NCI-H1092 treated with DMSO at 0.1 percent for 48 hours (cell line): Measurements from ENCODE around the gene MKLN1.
"Not testable (repeated sequence)": the region's sequence is repeated elsewhere in the genome, so short reads cannot be mapped to it uniquely, and the experiment has no call there.

Experiments used
- DNase-seq: peaks from one replicate; lab custom pipeline; 2025; lab: John Stamatoyannopoulos, UW

Gene MKLN1

DNA sequence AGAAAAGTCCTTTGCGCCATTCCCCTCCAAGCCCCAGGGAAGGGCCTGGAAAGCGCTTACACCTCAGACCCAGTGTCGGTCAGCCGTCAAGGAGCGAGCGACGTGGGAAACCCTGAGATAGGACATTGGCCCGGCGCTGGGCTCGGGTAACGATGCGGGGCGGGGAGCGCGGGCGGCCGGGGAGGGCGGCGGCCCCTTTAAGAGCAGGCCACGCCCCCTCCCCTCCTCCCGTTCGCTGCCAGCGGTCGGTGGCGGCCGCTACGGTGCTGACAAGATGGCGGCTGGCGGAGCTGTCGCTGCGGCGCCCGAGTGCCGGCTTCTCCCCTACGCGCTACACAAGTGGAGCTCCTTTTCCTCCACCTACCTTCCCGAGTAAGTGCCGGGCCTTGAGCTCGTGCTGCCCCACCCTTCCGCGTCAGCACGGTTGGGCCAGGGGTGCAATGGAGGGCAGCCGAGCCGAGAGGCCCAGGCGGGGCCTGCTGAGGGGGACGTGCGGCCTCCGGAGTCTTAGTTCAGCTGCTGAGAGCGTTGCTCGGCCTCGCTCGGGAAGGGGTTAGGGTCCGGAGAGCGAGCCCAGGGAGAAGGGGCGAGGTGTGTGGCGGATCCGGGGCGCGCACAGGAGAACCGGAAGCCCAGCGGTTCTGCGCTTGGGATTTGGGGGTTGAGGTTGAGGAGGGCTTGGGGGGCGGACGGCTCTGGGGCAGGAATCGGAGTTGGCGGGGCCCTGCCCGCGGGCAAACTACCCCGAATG, at the start of gene MKLN1:
MKLN1 (plus strand) TSS at position 251 of the 751 bp plus-strand sequence; CDS start at position 275, 24 bp downstream.
- DNase-seq = peak; percentile 93

DNA sequence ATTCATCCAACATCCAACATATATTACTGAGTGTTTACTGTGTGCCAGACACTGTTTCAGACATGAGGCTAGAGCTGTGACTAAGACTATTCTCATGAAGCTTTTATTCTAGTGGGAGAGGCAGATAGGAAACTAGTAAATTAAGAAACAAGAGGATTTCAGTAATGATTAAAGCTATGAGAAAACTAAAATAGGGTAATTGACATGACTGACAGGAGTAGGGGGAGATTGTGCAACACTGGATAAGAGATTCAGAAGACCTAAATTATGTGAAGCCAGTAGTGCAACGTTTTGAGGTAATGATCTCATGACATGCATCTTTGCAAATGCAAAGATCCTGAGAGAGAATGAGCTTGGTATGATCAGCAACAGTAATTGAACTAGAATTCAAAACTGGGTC, 48.6 kb upstream of the MKLN1 start:
- DNase-seq = no peak

DNA sequence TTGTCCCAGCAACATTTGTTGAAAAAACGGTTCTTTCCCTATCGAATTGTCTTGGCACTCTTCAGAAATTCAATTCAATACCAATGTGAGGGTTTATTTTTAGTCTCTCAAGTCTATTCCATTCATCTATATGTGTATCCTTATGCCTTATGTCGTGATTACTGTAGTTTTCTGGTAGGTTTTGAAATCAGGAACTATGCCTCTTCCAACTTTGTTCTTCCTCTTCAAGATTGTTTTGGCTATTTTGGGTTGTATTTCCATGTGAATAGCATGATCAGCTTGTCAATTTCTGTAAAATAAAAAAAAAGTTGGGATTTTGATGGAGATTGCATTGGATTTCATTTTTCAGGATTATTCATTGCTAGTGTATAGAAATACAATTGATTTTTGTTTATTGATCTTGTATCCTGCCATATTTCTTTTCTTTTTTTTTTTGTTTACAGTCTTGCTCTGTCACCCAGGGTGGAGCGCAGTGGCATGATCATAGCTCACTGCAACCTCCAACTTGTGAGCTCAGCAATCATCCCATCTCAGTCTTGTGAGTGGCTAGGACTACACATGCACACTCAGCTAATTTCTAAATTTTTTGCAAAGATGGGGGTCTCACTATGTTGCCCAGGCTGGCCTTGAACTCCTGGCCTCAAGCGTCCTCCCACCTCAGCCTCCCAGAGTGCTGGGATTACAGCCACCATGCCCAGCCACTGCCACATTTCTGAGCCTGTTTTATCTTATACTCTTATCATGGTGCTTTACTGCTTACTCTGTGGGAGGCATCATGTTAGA, 46.2 kb upstream of the MKLN1 start:
- no peak for DNase-seq

DNA sequence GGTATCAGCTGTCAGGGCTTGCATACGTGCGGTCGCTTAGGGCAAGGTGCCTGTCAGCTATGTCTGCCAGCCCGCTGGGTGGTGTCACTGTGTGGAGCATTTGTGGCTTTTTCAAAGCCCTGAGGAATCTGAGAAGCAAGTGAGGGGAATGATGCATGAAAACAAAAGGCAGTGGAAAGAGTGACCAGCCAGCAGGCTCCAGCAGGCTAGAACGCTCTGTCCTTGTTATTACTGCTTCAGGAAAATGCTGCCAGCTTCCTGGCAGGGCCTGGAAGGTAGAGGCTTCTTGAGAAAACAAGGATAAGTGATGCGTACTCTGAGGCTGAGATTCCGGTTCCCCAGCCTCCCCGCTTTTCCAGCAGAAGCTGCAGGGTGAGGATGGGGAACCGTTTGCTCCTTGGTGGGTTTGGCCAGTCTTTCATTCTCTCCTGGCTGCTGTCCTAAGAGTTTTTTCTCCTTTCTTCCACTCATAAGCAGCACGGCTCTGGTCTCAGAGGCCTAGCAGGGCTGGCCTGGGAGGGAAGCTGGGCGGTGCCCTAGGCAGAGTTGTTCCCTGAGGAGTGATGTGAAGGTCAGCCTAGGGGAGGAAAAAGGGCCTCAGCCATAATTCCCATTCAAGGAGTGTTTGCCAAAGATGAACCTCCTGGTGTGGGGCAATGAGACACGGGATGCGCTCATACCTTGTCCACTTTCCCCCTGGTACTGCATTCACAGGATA, 42.8 kb upstream of the MKLN1 start:
- DNase-seq = no peak

DNA sequence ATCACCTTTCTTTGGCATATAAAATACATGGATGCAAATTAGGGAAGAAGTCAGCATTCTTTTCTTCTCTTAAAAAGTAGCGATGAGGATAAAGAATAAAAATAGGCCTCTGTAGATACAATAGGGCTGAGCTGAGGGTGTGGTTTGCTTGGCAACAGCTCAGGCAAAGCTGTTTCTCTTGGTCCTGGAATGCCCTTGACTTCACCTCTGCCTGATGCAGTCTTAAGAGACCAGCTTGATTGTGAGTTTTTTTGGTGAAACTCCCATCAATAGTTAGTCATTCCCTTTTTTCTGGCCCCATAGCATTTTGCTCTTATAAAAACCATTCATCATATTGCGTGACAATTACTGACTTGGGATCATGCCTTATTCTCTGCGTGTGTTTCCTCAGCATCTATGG, 42.1 kb upstream of the MKLN1 start:
- no peak for DNase-seq

DNA sequence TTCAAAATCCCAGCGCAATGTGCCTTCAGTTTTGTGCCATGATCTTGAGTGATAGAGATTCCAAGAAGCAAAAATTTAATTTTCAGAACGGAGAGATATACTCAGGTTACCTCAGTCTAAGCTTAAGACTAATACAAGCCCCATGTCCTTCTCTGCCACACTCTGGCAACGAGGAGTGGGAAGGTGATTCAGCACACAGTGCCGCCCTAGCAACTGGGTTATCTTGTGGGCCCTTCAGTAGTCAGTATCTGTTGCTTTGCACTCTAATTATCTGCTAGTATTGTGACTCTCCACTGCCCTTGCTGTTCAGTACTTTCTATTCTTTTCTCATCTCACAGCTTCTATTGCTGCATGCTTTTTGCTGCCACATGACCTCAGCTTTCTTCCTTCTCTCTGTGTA, 39.2 kb upstream of the MKLN1 start:
- no peak for DNase-seq

DNA sequence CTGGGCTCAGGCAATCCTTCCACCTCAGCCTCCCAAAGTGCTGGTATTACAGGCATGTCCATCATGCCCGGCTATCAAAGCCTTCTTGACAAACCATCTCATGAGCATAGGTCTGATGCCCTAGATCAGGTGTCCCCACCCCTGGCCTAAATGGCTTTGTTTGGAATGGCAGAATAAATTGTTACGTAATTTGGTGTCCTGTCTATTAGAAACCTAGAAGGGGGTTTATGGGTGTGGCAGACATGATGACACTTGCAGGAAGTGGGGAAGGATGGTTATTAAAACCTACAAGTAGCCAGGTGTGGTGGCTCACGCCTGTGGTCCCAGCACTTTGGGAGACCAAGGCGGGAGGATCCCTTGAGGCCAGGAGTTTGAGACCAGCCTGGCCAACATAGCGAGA, 38.6 kb upstream of the MKLN1 start:
- no peak for DNase-seq

DNA sequence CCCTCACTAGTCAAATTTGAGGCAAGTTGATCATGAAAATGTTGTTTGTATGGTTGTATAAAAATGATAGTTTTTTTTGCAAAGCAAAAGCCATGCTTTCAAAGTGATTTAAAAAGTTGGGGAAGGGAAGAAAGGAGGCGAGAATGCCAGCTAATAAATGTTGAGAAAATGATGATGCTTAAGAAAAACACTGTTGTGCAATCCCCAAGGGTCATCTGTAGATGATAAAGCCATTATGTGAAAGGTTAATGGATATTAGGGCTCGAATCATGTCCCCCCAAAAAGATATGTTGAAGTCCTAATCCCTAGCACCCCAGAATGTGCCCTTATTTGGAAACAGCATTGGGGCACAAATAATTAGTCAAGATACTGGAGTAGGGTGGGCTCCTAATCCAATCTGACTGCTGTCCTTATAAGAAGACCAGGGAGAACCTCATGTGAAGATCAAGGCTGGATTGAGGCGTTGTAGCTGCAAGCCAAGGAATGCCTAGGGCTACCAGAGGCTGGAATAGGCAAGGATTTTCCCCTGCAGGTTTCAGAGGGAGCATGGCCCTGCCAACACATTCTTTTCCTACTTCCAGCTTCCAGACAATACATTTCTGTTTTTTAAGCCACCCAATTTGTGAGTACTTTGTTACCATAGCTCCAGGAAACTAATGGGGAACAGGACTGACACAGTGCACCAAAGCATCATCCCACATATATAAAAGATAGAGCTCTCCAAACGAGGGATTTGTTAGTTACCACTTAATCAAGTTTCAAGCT, 35.4 kb upstream of the MKLN1 start:
- DNase-seq = no peak

DNA sequence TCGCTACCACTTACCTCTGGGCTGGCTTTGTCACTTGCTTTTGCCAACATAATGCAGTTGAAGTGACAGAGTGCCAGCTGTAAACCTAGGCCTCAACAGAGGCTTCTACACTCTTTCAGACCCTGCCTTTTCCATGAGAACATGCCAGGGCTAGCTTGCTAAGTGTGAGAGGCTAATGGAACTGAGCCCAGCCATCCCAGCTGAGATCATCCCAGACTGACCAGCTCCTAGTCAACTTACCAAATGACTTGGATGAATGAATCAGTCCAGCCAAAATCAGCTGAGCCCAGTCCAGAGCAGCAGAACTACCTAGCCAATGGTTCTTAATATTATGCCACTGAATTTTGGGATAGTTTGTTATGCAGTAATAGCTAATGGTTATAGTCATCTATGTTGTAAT, 34.7 kb upstream of the MKLN1 start:
- DNase-seq = no peak

DNA sequence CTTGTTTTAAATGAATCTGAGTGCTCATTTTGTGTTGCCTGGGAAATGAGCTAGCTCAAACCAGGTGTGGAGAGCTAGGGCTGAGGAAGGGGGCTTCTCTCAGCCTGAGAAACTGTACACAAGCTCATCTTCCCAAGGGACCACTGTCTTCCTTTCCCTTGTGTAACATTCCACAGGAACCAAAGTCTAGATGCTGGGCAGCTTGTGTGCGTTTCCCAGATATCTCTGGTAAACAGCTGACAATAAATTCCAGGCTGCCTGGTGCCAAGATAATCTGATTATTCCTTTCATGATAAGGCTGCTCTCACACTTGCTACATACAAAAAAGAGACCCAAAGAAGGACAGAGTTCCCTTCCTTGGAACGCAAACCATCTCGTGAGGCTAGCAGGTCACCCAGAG, 33.1 kb upstream of the MKLN1 start:
- DNase-seq = no peak

DNA sequence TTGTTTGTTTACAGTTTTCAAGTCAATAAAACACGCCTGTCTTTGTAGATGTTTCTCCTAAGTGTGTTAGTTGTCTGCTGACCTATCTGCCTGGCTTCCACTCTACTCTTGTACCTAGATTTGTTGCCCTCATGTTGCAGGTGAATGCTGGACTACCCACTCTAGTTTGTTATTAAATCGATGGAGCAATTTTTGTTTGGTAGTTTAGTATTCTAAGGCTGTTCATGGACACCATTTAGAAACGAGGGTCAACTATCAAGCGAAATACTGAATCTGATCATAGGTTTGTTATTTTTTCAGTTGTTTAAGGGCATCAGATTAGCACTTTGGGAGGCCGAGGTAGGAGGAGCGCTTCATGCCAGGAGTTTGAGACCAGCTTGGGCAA, 29.1 kb upstream of the MKLN1 start:
- DNase-seq = no peak

DNA sequence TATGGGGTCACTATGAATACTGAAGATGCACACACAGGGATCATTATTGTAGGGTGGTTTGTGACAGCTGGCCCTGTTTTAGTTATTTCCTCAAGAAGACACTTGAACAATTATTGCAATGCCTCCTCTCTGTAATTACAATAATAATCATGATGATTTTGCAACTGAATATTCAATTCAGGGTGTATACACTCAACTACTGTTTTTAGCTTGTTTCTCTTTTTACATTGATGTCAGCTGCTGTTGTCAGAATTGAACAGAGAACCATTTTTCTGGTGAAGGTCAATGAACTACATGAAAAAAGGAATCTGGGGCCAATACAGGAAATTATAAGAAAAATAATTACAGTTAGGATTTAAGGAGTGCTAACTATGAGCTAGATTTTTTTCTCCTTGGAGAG, 28.6 kb upstream of the MKLN1 start:
- no peak for DNase-seq

DNA sequence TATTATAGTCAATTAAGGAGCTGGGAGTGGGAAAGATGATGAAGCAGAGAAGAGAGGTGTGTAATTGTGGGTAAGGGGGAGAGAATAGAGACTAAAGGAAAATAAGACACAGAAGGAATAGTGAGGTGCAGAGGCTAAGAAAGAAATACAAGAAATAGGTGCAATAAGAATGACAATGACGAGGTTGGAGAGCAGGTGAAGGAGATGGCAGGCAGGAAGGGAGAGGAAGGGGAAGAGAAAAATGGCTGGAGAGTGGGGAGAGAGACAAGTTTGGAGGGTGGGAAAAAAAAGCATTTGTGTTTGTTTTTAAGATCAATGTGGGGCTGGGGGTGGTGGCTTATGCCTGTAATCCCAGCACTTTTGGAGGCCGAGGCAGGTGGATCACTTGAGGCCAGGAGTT, 27.6 kb upstream of the MKLN1 start:
- no peak for DNase-seq

DNA sequence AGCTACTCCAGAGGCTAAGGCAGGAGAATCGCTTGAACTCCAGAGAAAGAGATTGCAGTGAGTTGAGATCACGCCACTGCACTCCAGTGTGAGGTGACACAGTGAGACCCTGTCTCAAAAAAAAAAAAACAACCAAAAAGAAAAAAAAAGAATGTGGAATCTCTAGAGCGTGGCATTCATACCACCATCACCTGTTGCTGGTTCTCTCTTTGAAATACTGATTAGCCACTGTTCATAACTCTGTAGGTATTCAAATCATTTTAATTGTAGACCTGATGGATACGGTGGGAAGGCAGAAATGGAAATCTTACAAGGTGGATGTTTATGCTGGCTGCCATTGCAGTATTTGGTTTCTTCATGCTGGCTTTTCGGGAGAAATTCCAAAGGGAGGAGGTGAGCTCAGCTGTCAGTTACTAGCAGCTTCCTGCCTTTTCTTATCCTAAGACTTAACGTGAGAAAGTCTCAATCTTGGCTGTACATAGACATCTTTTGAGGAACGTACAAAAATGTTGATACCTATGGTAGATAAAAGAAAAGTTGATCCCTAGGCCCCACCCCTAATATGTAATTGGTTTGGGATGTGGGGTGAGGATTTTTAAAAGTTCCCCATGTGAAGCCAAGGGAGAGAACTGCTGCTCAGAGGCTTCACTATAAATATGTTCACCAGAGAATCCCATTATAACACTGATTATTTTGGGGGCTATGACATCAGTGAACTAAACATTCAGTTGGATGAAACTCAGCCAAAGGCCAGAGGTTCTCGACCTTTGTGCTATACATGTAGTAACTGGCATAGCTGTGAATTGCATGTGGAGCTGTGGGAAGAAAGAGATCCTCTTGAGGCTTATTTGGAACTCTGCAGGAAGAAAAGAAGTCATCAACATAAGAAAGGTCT, 26.9 kb upstream of the MKLN1 start:
- no peak for DNase-seq

DNA sequence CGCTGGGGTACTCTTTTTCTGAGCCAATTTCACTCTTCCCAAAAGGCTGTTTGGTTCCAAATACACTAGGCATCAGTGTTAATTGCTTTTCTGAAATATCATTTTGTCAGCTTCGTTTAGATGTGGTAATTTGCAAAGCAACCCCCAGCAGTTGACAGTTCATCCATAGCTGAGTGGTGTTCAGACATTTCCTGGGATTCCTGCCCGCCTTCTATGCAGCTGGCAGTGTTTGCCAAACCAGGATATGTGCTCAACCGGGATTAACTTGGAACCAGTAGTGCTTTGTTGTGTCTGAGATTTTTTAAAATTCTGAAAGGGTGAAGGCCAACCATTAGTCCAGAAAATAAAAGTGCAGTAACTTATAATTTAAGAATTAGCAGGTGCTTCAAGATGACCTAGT, 25.2 kb upstream of the MKLN1 start:
- DNase-seq = no peak

DNA sequence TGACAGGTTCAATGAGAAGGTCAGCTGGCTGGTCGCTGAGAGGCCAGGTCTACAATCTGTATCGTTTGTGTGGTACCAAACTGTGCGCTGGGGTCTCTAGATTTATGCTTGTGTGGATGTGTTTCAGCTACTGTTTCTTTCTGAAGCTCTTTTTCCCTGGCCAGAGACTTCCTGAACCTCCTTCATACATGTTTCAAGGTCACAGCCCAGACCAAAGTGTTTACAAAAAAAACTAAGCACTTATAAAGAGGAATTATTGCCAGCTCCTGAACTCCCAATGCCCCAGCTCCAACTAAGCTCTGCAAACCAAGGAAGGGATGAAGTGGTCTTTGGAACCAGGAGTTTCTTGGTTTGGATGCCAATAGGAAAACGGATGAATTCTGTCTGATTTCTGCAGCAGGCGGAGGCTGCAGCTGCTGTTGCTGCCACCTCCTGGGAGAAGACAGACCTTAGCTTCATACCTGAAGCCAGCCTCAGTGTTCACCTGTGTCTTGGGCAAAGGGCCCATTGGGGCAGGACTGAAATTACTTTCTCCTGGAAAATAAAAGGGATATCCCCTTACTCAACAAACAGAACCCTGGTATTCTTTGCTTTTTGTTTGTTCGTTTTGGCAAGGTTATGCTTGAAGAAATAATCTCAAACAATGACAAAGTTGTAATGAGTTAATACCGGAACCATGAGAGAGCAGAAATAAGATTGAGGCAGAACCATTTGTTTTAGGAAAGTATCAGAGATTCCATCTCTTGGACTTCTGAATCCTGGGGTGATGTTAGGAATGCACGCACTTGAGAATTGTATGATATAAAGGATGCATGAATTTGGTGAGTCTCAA, 24.6 kb upstream of the MKLN1 start:
- no peak for DNase-seq

DNA sequence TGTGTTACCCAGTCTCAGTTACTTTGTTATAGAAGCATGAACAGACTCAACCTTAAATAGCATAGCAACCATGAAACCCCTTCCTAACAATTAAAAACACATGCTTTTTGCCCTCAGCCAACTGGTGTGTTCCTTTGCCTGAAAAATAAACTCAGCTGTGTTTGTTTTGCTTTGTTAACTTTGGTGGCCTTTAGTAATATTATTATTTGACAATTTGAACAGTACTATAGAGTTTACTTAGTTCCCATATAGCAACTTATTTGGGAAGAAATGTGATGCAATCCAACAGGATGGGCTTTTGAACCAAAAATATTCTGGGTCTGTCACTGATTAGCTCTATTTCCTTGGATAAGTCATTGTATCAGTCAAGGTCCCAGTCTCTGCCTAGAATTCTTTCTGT, 22.5 kb upstream of the MKLN1 start:
- DNase-seq = no peak

DNA sequence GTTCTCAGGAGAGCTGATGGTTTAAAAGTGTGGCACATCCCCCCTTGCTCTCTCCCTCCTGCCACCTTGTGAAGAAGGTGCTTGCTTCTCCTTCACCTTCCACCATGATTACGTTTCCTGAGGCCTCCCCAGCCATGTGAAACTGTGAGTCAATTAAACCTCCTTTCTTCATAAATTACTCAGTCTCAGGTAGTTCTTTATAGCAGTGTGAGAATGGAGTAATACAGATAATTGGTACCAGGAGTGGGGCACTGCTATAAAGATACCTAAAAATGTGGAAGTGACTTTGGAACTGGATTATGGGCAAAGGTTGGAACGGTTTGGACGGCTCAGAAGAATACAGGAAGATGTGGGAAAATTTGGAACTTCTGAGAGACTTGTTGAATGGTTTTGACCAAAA, 21.6 kb upstream of the MKLN1 start:
- not testable (repeated sequence) for DNase-seq

DNA sequence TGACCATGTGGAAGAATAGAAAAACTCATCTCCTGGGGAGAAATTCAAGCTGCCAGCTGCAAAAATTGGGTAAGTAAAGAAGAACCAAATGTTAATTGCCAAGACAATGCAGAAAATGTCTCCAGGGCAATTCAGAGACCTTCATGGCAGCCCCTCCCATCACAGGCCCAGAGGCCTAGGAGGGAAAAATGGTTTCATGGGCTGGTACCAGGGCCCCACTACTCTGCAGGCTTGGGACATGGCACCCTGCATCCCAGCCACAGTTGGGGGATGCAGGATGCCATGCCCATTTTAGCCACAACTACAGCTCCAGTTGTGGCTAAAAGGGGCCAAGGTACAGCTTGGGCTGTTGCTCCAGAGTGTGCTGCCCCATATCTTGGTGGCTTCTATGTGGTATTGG, 20.9 kb upstream of the MKLN1 start:
- no peak for DNase-seq

DNA sequence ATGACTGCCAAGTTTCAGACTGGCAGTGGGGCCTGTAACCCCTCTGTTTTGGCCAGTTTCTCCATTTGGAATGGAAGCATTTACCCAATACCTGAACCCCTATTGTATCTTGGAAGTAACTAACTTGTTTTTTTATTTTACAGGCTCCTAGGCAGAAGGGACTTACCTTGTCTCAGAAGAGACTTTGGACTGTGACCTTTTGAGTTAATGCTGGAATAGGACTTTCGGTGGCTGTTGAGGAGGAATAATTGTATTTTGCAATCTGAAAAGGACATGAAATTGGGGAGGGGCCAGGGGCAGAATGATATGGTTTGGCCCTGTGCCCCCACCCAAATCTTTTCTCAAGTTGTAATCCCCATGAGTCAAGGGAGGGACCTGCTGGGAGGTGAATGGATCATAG, 20.0 kb upstream of the MKLN1 start:
- DNase-seq = no peak
